A204.1 (cell line): ENCODE results near the gene GPC3.

ENCODE experiments used
- FAIRE-seq: peaks from 2 replicates; lab custom pipeline; 2012; peaks lifted over from hg19 to GRCh38; lab: Jason Lieb, UNC

GPC3 gene

GRCh38 chrX:133884430-133885394, 100.7 kb downstream of the GPC3 start:
- FAIRE-seq, result no peak

GRCh38 chrX:133881893-133882292, 103.5 kb downstream of the GPC3 start:
- FAIRE-seq, result no peak

GRCh38 chrX:133881007-133881406, 104.4 kb downstream of the GPC3 start:
- FAIRE-seq, result no peak

- no peak for FAIRE-seq
These were observed 105.4 kb downstream of the GPC3 start for GRCh38 chrX:133880032-133880443.

- no peak for FAIRE-seq
These were observed 106.7 kb downstream of the GPC3 start for GRCh38 chrX:133878710-133879109.

- no peak for FAIRE-seq
These were observed 108.7 kb downstream of the GPC3 start for GRCh38 chrX:133876646-133877045.

- FAIRE-seq, result no peak
These were observed 116.1 kb downstream of the GPC3 start for GRCh38 chrX:133869270-133869669.

- FAIRE-seq, result no peak
These were observed 116.7 kb downstream of the GPC3 start for GRCh38 chrX:133868682-133869081.

- no peak for FAIRE-seq
These were observed 117.1 kb downstream of the GPC3 start for GRCh38 chrX:133868250-133868649.

- no peak for FAIRE-seq
These were observed 119.5 kb downstream of the GPC3 start for GRCh38 chrX:133865761-133866471.

- no peak for FAIRE-seq
These were observed 121.2 kb downstream of the GPC3 start for GRCh38 chrX:133864236-133864635.

- FAIRE-seq, result no peak
These were observed 125.5 kb downstream of the GPC3 start for GRCh38 chrX:133859860-133860259.

GRCh38 chrX:133859336-133859735, 126.1 kb downstream of the GPC3 start:
- FAIRE-seq, result no peak

- FAIRE-seq, result no peak
These were observed 127.6 kb downstream of the GPC3 start for GRCh38 chrX:133857640-133858269.

GRCh38 chrX:133856819-133857218, 128.6 kb downstream of the GPC3 start:
- no peak for FAIRE-seq

GRCh38 chrX:133854290-133854689, 131.1 kb downstream of the GPC3 start:
- no peak for FAIRE-seq

GRCh38 chrX:133852837-133853356, 132.5 kb downstream of the GPC3 start:
- FAIRE-seq, result peak; percentile 25

- no peak for FAIRE-seq
These were observed 133.0 kb downstream of the GPC3 start for GRCh38 chrX:133852401-133852800.

- no peak for FAIRE-seq
These were observed 135.0 kb downstream of the GPC3 start for GRCh38 chrX:133850399-133850798.

GRCh38 chrX:133849676-133850075, 135.7 kb downstream of the GPC3 start:
- no peak for FAIRE-seq

GRCh38 chrX:133847340-133847994, 137.9 kb downstream of the GPC3 start:
- no peak for FAIRE-seq

GRCh38 chrX:133846311-133846710, 139.1 kb downstream of the GPC3 start:
- FAIRE-seq, result no peak
